ENCODE measurements around the gene ENTPD3.

ENTPD3 gene

DNA sequence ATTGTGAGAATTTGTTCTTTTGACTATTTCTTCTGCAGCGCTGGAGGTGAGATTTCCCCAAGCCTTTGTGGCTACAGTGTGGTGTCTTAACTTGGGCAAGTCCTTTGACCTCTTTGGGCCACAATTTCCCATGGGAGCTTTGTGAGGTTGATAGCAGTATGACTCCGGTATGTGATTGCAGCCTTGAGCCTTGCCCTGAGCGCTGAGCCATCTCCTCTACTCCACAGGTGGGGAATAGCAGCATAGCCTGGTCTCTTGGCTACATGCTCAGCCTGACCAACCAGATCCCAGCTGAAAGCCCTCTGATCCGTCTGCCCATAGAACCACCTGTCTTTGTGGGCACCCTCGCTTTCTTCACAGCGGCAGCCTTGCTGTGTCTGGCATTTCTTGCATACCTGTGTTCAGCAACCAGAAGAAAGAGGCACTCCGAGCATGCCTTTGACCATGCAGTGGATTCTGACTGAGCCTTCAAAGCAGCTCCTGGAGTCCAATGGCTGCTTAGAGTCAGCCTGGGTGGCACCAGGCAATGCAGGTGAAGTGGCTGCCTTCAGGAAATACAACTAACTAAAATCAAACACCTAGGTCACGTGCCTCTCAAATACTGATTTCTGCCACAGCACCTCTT is 40.2 kb downstream of the ENTPD3 start:
- TF ChIP-seq, protein P1, sequence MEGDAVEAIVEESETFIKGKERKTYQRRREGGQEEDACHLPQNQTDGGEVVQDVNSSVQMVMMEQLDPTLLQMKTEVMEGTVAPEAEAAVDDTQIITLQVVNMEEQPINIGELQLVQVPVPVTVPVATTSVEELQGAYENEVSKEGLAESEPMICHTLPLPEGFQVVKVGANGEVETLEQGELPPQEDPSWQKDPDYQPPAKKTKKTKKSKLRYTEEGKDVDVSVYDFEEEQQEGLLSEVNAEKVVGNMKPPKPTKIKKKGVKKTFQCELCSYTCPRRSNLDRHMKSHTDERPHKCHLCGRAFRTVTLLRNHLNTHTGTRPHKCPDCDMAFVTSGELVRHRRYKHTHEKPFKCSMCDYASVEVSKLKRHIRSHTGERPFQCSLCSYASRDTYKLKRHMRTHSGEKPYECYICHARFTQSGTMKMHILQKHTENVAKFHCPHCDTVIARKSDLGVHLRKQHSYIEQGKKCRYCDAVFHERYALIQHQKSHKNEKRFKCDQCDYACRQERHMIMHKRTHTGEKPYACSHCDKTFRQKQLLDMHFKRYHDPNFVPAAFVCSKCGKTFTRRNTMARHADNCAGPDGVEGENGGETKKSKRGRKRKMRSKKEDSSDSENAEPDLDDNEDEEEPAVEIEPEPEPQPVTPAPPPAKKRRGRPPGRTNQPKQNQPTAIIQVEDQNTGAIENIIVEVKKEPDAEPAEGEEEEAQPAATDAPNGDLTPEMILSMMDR (IDR thresholded peaks at IDR 0.05; ENCODE audit: borderline replicate concordance, insufficient read depth, low read depth, low read length): no peak
- H3K4me3 ChIP-seq (ENCODE audit: low read depth, low read length): no peak overlapping the region

DNA sequence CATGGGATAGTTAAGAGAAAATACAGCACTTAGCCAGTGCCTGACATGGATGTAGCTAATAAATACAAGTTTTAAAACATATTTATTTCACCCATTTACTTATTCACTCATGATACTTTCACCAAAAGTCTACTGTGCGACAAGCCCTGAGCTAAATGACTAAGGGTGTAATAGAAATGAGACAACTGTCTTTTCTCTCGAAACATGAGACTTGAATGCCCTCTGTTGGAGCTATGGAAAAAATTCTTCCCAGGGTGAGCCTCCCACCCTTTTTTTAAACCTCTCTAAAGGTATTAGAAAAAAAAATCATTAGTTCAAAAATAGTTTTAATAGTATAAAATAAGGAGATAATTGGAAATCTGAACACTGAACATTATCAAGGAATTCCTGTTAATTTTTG is 45.8 kb downstream of the ENTPD3 start:
- TF ChIP-seq, protein P1 (IDR thresholded peaks at IDR 0.05; ENCODE audit: borderline replicate concordance, insufficient read depth, low read depth, low read length): no peak
- H3K4me3 ChIP-seq (ENCODE audit: low read depth, low read length): no peak overlapping the region

DNA sequence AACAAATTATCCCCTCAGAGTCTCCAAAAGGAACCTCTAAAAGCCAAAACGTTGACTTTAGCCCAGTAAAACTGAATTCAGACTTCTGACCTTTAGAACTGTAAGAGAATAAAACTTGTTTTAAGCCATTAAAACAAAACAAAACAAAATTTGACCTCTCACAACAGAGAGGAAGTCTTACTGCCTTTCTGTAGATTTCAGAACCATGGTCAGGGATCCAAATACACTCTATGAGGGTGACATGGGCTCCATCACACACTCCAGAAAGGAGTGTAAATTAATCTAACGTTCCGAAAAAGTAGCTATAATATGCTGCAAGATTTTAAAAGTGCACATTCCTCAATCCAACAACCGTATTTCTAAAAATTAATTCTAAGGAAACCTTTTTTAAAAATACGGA is 50.9 kb downstream of the ENTPD3 start:
- no peak overlapping the region for H3K4me3 ChIP-seq (ENCODE audit: low read depth, low read length)
- TF ChIP-seq, protein P1 (IDR thresholded peaks at IDR 0.05; ENCODE audit: borderline replicate concordance, insufficient read depth, low read depth, low read length): no peak

DNA sequence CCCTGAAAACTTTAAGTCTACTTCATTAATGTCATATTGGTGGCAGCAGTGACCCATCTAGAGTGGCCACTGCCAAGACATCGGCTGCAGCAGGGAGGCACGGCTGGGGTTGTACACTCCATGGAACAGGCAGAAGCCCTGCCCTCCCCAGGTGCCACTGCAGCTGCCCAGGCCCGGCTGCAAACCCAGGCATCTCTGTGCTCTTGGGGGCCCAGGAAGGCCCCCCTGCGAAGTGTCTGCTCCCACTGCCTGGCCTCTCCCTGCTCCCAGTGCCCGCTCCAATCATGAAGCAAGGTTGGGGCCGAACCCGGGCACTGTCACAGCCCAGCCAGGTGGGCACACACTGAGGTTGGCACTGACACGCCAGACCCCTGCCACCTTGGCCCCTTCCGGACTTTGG is 58.1 kb downstream of the ENTPD3 start:
- H3K4me3 ChIP-seq (ENCODE audit: low read depth, low read length): no peak overlapping the region
- TF ChIP-seq, protein P1 (IDR thresholded peaks at IDR 0.05; ENCODE audit: borderline replicate concordance, insufficient read depth, low read depth, low read length): no peak

DNA sequence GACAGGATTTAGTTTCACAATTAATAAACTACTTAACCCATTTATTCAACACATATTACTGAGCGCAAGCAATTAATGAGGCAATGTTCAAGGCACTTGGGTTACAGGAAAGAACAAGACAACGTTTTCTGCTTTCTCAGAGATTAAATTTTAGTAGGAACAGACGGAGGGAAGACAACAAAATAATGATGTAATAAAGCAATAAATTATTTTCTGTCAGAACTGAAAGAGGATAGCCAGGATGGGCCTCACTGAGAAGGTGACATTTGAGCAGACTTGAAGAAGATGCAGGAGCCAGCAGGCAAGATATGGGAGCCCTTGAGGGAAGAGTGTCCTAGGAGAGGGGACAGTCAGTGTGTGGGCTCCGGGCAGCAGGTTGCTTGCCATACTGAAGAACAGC is 58.9 kb downstream of the ENTPD3 start:
- H3K4me3 ChIP-seq (ENCODE audit: low read depth, low read length): no peak overlapping the region
- TF ChIP-seq, protein P1 (IDR thresholded peaks at IDR 0.05; ENCODE audit: borderline replicate concordance, insufficient read depth, low read depth, low read length): no peak

DNA sequence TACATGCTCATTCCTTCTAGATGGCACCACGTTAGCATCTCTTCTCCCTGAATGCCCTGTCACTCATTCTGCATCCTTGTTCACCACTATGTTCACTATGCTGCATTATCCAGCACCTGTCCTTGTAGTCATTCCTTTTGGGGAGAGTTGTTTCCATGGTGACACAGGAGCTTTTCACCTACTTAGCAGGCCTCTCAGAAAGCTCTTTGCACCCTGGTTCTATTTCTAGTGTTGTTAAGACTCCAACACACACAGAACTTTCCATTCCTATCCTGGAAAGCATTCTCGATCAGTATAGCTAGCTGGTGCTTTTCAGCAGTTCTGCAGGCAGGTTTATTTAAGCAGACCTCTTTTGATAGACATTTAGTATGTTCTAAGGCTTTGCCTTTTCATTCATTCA is 63.5 kb downstream of the ENTPD3 start:
- TF ChIP-seq, protein P1 (IDR thresholded peaks at IDR 0.05; ENCODE audit: borderline replicate concordance, insufficient read depth, low read depth, low read length): no peak
- H3K4me3 ChIP-seq (ENCODE audit: low read depth, low read length): no peak overlapping the region

DNA sequence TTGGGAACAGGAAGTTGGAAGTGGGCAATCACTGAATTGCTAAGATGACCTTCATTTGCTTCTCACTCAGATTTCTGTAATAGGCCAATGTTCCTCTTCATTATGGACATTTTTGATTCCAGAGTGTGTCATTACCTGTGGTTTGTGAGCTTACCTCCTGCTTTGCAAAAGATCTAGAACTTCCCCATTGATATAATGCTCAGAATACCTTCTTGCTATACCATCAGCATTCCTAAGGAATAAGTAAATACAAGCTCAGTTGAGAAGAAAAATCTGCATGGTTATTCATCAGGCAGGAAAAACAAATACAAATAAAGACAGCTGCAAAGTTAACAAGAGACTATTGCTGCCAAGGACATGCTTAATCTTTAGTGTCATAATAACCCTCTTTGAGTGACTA is 64.6 kb downstream of the ENTPD3 start:
- H3K4me3 ChIP-seq (ENCODE audit: low read depth, low read length): no peak overlapping the region
- TF ChIP-seq, protein P1 (IDR thresholded peaks at IDR 0.05; ENCODE audit: borderline replicate concordance, insufficient read depth, low read depth, low read length): no peak

Measured in GM12875 (cell line).